Progenitor cell of endocrine pancreas (in vitro differentiated cells): ENCODE data around the gene RIMBP2. TPM values are rescaled to one million over a fixed set of nuclear protein-coding genes. Genes with fewer than 3 reads are reported as not detected.

ENCODE experiments used
- DNase-seq: peaks from one replicate; pipeline ENCODE4 v3.0.0; 2021; ENCODE audit warnings: low spot score; ENCODE audit not compliant: unreplicated experiment
- H3K27ac Mint-ChIP-seq: 2 replicates; pipeline ENCODE4 v1.8.0; 2021; ENCODE audit warnings: mild to moderate bottlenecking, moderate library complexity, mixed read lengths
- H3K27me3 Mint-ChIP-seq: 2 replicates; pipeline ENCODE4 v1.8.0; 2021; ENCODE audit warnings: mixed read lengths
- H3K36me3 Mint-ChIP-seq: 2 replicates; pipeline ENCODE4 v1.8.0; 2022; ENCODE audit warnings: mixed read lengths; ENCODE audit not compliant: insufficient read depth
- H3K4me1 Mint-ChIP-seq: 2 replicates; pipeline ENCODE4 v1.8.0; 2021; ENCODE audit warnings: low read depth, mixed read lengths
- H3K4me3 Mint-ChIP-seq: 2 replicates; pipeline ENCODE4 v1.8.0; 2021; ENCODE audit warnings: low read depth, mild to moderate bottlenecking, moderate library complexity, mixed read lengths
- H3K9me3 Mint-ChIP-seq: 2 replicates; pipeline ENCODE4 v1.8.0; 2021; ENCODE audit warnings: low read depth, mixed read lengths
- total RNA-seq: library from RNA; stranded (reverse); gene quantifications from 2 replicates; pipeline ENCODE4 v1.2.1, GENCODE V29; 2021
- TF ChIP-seq, protein P1 (sequence below): fragments of 200-600 bp; sonication (generic); IDR thresholded peaks from one replicate; pipeline ENCODE4 v1.5.0; 2021; ENCODE audit warnings: antibody characterized with exemption, mild to moderate bottlenecking; ENCODE audit not compliant: unreplicated experiment

The RIMBP2 gene
- total RNA-seq, 1 donor from 2014 or later: 31.6 TPM

DNA sequence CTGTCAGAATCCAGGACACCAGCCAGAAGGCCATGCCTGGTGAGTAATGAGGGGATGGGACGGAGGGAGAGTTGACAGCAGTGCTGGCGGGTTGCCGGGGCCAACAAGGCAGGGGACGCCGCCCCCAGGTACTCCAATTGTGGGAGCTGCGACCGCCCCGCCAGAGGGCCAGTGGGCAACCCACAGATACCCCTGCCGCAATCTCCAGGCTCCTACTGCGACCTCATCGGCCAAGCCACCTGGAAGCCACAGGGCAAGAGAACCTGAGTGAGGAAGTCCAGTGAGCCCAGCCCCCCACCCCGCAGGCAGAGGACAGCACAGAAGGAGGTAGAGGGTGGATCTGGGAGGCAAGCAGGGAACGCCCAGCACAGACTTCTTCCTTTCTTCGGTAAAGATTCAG, 103.0 kb downstream of the RIMBP2 start:
- Mint-ChIP-seq H3K27ac (no peak overlapping the region), H3K36me3 (no peaks in the 10 kb centered on the region), H3K4me1 (peaks cover 11% of the 10 kb centered on the region), H3K9me3 (no peaks in the 10 kb centered on the region), H3K4me3 (no peak overlapping the region), H3K27me3 (no peaks in the 10 kb centered on the region)
- no peak for DNase-seq
- TF ChIP-seq, protein P1, sequence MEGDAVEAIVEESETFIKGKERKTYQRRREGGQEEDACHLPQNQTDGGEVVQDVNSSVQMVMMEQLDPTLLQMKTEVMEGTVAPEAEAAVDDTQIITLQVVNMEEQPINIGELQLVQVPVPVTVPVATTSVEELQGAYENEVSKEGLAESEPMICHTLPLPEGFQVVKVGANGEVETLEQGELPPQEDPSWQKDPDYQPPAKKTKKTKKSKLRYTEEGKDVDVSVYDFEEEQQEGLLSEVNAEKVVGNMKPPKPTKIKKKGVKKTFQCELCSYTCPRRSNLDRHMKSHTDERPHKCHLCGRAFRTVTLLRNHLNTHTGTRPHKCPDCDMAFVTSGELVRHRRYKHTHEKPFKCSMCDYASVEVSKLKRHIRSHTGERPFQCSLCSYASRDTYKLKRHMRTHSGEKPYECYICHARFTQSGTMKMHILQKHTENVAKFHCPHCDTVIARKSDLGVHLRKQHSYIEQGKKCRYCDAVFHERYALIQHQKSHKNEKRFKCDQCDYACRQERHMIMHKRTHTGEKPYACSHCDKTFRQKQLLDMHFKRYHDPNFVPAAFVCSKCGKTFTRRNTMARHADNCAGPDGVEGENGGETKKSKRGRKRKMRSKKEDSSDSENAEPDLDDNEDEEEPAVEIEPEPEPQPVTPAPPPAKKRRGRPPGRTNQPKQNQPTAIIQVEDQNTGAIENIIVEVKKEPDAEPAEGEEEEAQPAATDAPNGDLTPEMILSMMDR: no peak

DNA sequence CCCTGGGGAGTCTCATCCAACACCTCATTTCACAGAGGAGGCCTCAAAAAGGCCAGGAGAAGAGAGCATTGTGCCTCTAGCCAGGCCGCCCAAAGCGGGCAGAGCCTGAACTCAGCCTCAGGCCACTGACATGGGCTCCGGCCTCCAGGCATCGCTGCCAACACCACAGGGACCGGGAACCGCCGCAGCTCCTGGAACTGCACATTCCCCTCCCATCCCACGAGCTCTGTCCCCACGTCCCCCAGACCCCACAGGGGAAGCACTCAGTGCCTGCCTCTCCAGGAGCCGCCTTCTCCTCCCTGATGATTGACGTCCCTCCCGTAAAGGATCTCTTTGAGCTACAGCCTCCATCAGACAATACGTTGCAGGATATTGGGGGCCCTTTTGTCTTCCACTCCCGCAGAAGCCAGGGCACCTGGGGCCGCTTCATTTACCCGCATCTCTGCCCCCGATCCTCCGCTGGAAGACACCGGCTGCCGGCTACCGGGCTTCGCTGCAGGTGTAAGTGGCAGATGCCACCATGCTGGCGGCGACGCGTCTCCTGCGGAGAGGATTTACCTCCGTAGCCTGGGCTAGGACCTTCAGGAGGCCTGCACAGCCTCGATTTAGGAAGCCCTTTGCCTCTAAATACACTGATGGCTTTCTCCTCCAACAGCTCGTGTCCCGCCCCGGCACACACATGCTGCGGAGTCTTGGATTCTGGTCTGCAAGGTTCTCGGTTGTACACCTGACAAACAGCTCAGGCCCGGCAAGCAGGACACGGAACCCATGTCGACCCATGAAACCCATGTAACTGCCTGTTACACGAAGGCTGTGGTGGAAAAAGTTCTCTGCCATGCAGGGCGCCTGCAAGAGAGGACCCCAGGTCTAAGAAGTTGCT, 104.8 kb downstream of the RIMBP2 start:
- TF ChIP-seq, protein P1: no peak
- H3K4me3 Mint-ChIP-seq: no peak overlapping the region
- H3K4me1 Mint-ChIP-seq: peaks cover 11% of the 10 kb centered on the region
- no peaks in the 10 kb centered on the region for H3K27me3 Mint-ChIP-seq
- no peak for DNase-seq
- peak overlapping the region; percentile 37 for H3K27ac Mint-ChIP-seq
- H3K36me3 Mint-ChIP-seq: no peaks in the 10 kb centered on the region
- no peaks in the 10 kb centered on the region for H3K9me3 Mint-ChIP-seq

DNA sequence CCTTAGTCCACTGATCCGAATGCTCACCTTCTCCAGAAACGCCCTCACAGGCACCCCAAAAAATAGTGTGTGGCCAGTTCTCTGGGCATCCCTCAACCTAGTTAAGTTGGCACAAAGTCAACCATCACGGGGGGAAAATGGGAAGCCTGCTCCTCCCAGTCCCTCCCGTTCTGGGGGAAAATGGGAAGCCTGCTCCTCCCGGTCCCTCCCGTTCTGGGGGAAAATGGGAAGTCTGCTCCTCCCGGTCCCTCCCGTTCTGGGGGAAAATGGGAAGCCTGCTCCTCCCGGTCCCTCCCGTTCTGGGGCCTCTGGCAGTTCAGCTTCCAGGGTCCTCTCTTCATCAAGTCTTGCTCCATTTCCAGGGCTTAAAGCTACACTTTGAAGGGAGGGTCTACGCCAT, 106.1 kb downstream of the RIMBP2 start:
- TF ChIP-seq, protein P1: no peak
- Mint-ChIP-seq H3K36me3 (no peaks in the 10 kb centered on the region), H3K9me3 (no peaks in the 10 kb centered on the region), H3K4me1 (peaks cover 11% of the 10 kb centered on the region), H3K27me3 (no peaks in the 10 kb centered on the region), H3K4me3 (no peak overlapping the region), H3K27ac (no peak overlapping the region)
- DNase-seq: no peak

DNA sequence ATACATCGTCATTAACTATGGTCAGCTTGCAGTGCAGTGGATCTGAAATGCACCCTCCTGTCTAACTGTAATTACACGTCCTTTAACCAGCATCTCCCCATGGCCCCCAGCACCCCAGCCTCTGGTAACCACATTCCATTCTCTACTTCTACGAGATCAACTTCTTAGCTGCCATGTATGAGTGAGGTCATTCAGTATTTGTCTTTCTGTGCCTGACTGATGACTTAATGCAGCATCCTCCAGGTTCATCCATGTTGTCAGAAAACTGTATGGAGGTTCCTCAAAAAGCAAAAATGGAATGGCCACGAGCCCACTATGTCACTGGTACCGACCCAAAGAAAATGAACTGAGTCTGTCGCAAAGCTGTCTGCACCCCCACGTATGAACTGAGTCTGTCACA, 107.3 kb downstream of the RIMBP2 start:
- H3K9me3 Mint-ChIP-seq: no peaks in the 10 kb centered on the region
- H3K27me3 Mint-ChIP-seq: no peaks in the 10 kb centered on the region
- H3K27ac Mint-ChIP-seq: no peak overlapping the region

DNA sequence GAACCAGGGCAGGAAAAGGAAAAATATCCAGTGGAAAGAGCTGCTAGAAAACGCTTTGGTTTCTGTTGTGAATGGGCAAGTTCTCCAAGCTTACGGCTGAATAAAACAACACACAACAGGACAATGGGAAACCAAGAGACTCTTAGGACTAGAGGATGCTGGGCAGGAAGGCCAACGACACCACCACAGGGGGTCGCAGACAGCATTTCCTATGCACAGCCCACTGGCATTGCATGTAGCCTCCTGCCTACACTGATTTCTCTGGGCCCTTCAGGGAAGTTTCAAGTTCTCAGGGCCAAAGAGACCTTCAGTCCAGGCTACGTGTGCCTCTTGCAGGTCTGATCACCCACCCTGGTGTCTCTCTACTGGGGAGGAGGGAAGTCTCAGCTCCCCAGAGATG, 108.0 kb downstream of the RIMBP2 start:
- H3K27ac Mint-ChIP-seq: no peak overlapping the region
- H3K27me3 Mint-ChIP-seq: no peaks in the 10 kb centered on the region
- TF ChIP-seq, protein P1: no peak
- DNase-seq: no peak
- no peaks in the 10 kb centered on the region for H3K9me3 Mint-ChIP-seq
- no peak overlapping the region for H3K4me3 Mint-ChIP-seq
- no peaks in the 10 kb centered on the region for H3K36me3 Mint-ChIP-seq
- peaks cover 3% of the 10 kb centered on the region for H3K4me1 Mint-ChIP-seq

More for the DNA sequence above, 107.3 kb downstream of the RIMBP2 start:
- Mint-ChIP-seq H3K4me1 (peaks cover 4% of the 10 kb centered on the region), H3K36me3 (no peaks in the 10 kb centered on the region), H3K4me3 (no peak overlapping the region)
- TF ChIP-seq, protein P1: no peak
- DNase-seq: no peak
